ENCODE data around the gene IGDCC3. TPM values are rescaled to one million over a fixed set of nuclear protein-coding genes. Genes with fewer than 3 reads are reported as not detected.

IGDCC3 gene
- total and polyA plus RNA-seq, 2 of the 8 experiments (the other 6 are each of a cell fraction or from before 2014, with no cell fraction given), result 26.8 to 45.7 TPM

- TF ChIP-seq KDM4A (IDR thresholded peaks at IDR 0.05; ENCODE audit: low read depth, low read length, severe bottlenecking) (no peak), MAFK (IDR thresholded peaks at IDR 0.05; ENCODE audit: low read depth, low read length) (no peak), BCL11A (IDR thresholded peaks at IDR 0.05; ENCODE audit: low read depth in 2 of 2, low read length in 2 of 2) (no peak), CTCF (IDR thresholded peaks at IDR 0.05; ENCODE audit: control extremely low read depth in 1 of 3, insufficient read depth in 1 of 3, low read depth in 1 of 3, low read length in 3 of 3) (no peak), TAF1 (IDR thresholded peaks at IDR 0.05; ENCODE audit: low read depth, low read length) (no peak), SIX5 (IDR thresholded peaks at IDR 0.05; ENCODE audit: low read depth, low read length) (no peak), KDM5A (IDR thresholded peaks at IDR 0.05; ENCODE audit: low read length) (no peak), ASH2L (IDR thresholded peaks at IDR 0.05; ENCODE audit: low read length) (no peak), SIRT6 (IDR thresholded peaks at IDR 0.05; ENCODE audit: low read length) (no peak)
Measured at GRCh38 chr15:65382146-65382491, 4.3 kb upstream of the IGDCC3 start (continued).

Data from H1 (cell line).